Lower leg skin (tissue), 3 donors: ENCODE measurements around the gene CORO7.

Experiments
- POLR2A ChIP-seq, 2 donors: fragments of 450-650 bp; IDR thresholded peaks; one replicate each; pipeline ENCODE4 v1.6.1; 2016 to 2017; ENCODE audit warnings: antibody characterized with exemption in 2 of 2, mild to moderate bottlenecking in 1 of 2, moderate library complexity in 1 of 2
- TF ChIP-seq, protein P1 (sequence below), 3 donors: fragments of 450-650 bp; IDR thresholded peaks; one replicate each; pipeline ENCODE4 v1.5.1; 2016; ENCODE audit warnings: antibody characterized with exemption in 3 of 3, mild to moderate bottlenecking in 3 of 3, moderate library complexity in 2 of 3

DNA sequence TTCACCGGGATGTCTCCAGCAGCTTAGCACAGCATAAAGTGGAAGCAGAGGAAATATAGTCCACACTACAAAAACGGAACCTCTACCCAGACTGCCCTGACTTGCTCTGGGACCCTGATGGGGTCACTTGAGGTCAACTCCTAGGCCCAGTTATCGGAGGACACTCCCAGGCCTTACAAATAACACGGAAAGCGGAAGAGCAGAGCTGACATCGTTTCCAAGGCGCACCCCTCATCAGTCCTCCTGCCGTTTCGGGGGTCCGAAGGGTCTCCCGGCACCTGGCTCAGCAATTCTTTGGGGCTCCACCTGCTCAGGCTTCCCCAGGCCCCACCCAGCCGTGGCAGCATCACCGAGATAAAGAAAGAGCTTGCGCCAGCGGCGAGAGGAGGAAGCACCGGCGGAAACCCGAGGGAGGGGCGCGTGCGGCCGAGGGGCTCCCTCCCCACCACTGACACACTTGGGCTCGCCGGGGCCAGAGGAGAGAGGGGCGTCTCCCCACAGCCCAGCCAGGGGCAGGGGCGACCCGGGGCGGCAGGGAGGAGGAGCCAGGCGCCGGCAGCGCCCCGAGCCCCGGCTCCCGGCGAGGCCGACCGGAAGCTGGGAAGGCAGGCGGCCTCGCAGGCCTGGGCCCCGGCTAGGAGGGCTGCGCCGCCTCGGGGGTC is 727 bp downstream of the CORO7 start:
- TF ChIP-seq, protein P1, sequence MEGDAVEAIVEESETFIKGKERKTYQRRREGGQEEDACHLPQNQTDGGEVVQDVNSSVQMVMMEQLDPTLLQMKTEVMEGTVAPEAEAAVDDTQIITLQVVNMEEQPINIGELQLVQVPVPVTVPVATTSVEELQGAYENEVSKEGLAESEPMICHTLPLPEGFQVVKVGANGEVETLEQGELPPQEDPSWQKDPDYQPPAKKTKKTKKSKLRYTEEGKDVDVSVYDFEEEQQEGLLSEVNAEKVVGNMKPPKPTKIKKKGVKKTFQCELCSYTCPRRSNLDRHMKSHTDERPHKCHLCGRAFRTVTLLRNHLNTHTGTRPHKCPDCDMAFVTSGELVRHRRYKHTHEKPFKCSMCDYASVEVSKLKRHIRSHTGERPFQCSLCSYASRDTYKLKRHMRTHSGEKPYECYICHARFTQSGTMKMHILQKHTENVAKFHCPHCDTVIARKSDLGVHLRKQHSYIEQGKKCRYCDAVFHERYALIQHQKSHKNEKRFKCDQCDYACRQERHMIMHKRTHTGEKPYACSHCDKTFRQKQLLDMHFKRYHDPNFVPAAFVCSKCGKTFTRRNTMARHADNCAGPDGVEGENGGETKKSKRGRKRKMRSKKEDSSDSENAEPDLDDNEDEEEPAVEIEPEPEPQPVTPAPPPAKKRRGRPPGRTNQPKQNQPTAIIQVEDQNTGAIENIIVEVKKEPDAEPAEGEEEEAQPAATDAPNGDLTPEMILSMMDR (IDR thresholded peaks at IDR 0.05), result no peak
- no peak for TF ChIP-seq POLR2A (IDR thresholded peaks at IDR 0.05)
